GM23338 (cell line): Measurements from ENCODE around the gene EEIG2.
"Not testable (repeated sequence)": the region's sequence is repeated elsewhere in the genome, so short reads cannot be mapped to it uniquely, and the experiment has no call there.

Source experiments
- CREB1 ChIP-seq: fragments of 250-450 bp; sonication (Bioruptor Pico); IDR thresholded peaks from 2 replicates; pipeline ENCODE4 v1.5.0; 2020; ENCODE audit warnings: low read depth, mild to moderate bottlenecking, moderate library complexity
- CTCF ChIP-seq, 2 experiments: fragments of 200-600 bp in 1 of 2; sonication (generic) in 1 of 2; conservative IDR thresholded peaks; 2 replicates each; pipeline versions ENCODE4 v1.5.1 to v1.6.1; 2016 to 2017; ENCODE audit warnings: antibody characterized with exemption in 2 of 2, low read depth in 2 of 2, mild to moderate bottlenecking in 2 of 2, moderate library complexity in 1 of 2
- ETS1 ChIP-seq: IDR thresholded peaks from 2 replicates; pipeline ENCODE4 v1.6.1; 2016; ENCODE audit warnings: antibody characterized with exemption
- EZH2 ChIP-seq: fragments of 200-600 bp; sonication (generic); IDR thresholded peaks from one replicate; pipeline ENCODE4 v1.8.0; 2017; ENCODE audit warnings: antibody characterized with exemption, mild to moderate bottlenecking, low read depth; ENCODE audit not compliant: unreplicated experiment
- EZH2phosphoT487 ChIP-seq: fragments of 200-600 bp; sonication (generic); IDR thresholded peaks from one replicate; pipeline ENCODE4 v1.8.1; 2018; ENCODE audit warnings: antibody characterized with exemption; ENCODE audit not compliant: unreplicated experiment
- POLR2AphosphoS5 ChIP-seq: IDR thresholded peaks from 2 replicates; pipeline ENCODE4 v1.6.1; 2016; ENCODE audit warnings: antibody characterized with exemption, low read depth
- STAT1 ChIP-seq: IDR thresholded peaks from one replicate; pipeline ENCODE4 v1.6.1; 2016; ENCODE audit warnings: antibody characterized with exemption; ENCODE audit not compliant: unreplicated experiment
- ZNF114 ChIP-seq: fragments of 250-450 bp; sonication (Bioruptor Pico); IDR thresholded peaks from 2 replicates; pipeline ENCODE4 v1.5.0; 2020; ENCODE audit warnings: mild to moderate bottlenecking, moderate library complexity
- ZNF331 ChIP-seq: fragments of 250-450 bp; sonication (Bioruptor Pico); IDR thresholded peaks from 2 replicates; pipeline ENCODE4 v1.5.0; 2020; ENCODE audit warnings: low read depth, mild to moderate bottlenecking, moderate library complexity
- ZNF462 ChIP-seq: fragments of 250-450 bp; sonication (Bioruptor Pico); IDR thresholded peaks from 2 replicates; pipeline ENCODE4 v1.5.0; 2020; ENCODE audit warnings: mild to moderate bottlenecking, moderate library complexity

GRCh38 chr1:108547493-108547892, 12.4 kb upstream of the EEIG2 start:
- not testable (repeated sequence) for TF ChIP-seq EZH2; CTCF (conservative IDR thresholded peaks at IDR 0.05; ENCODE audit: low read depth in 2 of 2); ETS1; ZNF114 (CRISPR knock-in tag); STAT1; POLR2AphosphoS5; EZH2phosphoT487; ZNF331 (CRISPR knock-in tag); CREB1; ZNF462
